HAP-1 (cell line): Measurements from ENCODE around the gene IVL.

Experiments
- DNase-seq, 2 experiments: peaks; one replicate each; pipeline ENCODE4 v3.0.0-alpha.2; 2016 to 2020; ENCODE audit warnings: low spot score in 2 of 2
- H3K27me3 ChIP-seq: fragments of 250-450 bp; sonication (Bioruptor Pico); 2 replicates; pipeline ENCODE4 v1.5.1; 2020; ENCODE audit warnings: low read depth, mild to moderate bottlenecking, moderate library complexity
- H3K36me3 ChIP-seq: fragments of 250-450 bp; sonication (Bioruptor Pico); replicated peaks from 2 replicates; pipeline ENCODE4 v1.5.1; 2020; ENCODE audit warnings: mild to moderate bottlenecking
- H3K4me1 ChIP-seq: fragments of 250-450 bp; sonication (Bioruptor Pico); 2 replicates; pipeline ENCODE4 v1.5.1; 2020; ENCODE audit warnings: mild to moderate bottlenecking
- H3K4me3 ChIP-seq: fragments of 250-450 bp; sonication (Bioruptor Pico); 2 replicates; pipeline ENCODE4 v1.5.1; 2020; ENCODE audit warnings: mild to moderate bottlenecking, moderate library complexity
- H3K9me3 ChIP-seq: fragments of 250-450 bp; sonication (Bioruptor Pico); 2 replicates; pipeline ENCODE4 v1.5.1; 2020; ENCODE audit warnings: mild to moderate bottlenecking, moderate library complexity
- in situ Hi-C: fragments of 300-500 bp; cut with MboI; formaldehyde crosslinking; loops from 3 replicates; pipeline ENCODE4 v1.14.3; 2020; ENCODE audit warnings: low sequenced_read_pairs, inconsistent platforms, mixed read lengths

IVL gene

GRCh38 chr1:152879559-152880198, 28.7 kb upstream of the IVL start:
- H3K4me1 ChIP-seq, result no peaks in the 10 kb centered on the region
- H3K9me3 ChIP-seq, result no peaks in the 10 kb centered on the region
- H3K4me3 ChIP-seq, result no peak overlapping the region
- in situ Hi-C loops, result no loop called here
- no peaks in the 10 kb centered on the region for H3K36me3 ChIP-seq
- H3K27me3 ChIP-seq, result no peaks in the 10 kb centered on the region; the same call in 1 of the 2 replicates
- no peak for DNase-seq

- H3K9me3 ChIP-seq, result no peaks in the 10 kb centered on the region
- H3K4me3 ChIP-seq, result no peak overlapping the region
- in situ Hi-C loops, result no loop called here
- no peak for DNase-seq
- no peaks in the 10 kb centered on the region for H3K36me3 ChIP-seq
- H3K27me3 ChIP-seq, result no peaks in the 10 kb centered on the region; the same call in 1 of the 2 replicates
- no peaks in the 10 kb centered on the region for H3K4me1 ChIP-seq
Measured at GRCh38 chr1:152880316-152880715, 28.0 kb upstream of the IVL start.

- no peak for DNase-seq
- Histone ChIP-seq H3K36me3 (no peaks in the 10 kb centered on the region), H3K9me3 (no peaks in the 10 kb centered on the region), H3K4me3 (no peak overlapping the region), H3K27me3 (no peaks in the 10 kb centered on the region; the same call in 1 of the 2 replicates), H3K4me1 (no peaks in the 10 kb centered on the region)
- in situ Hi-C loops, result no loop called here
Measured at GRCh38 chr1:152880907-152881306, 27.4 kb upstream of the IVL start.

GRCh38 chr1:152884085-152884484, 24.3 kb upstream of the IVL start:
- no peak overlapping the region for H3K4me3 ChIP-seq
- no peak for DNase-seq
- H3K9me3 ChIP-seq, result no peaks in the 10 kb centered on the region
- no peaks in the 10 kb centered on the region for H3K36me3 ChIP-seq
- no peaks in the 10 kb centered on the region for H3K4me1 ChIP-seq
- no peaks in the 10 kb centered on the region for H3K27me3 ChIP-seq
- in situ Hi-C loops, result no loop called here

GRCh38 chr1:152884506-152884905, 23.8 kb upstream of the IVL start:
- no peak for DNase-seq
- no peaks in the 10 kb centered on the region for H3K27me3 ChIP-seq
- no peaks in the 10 kb centered on the region for H3K9me3 ChIP-seq
- no peaks in the 10 kb centered on the region for H3K36me3 ChIP-seq
- H3K4me1 ChIP-seq, result no peaks in the 10 kb centered on the region
- in situ Hi-C loops, result no loop called here
- no peak overlapping the region for H3K4me3 ChIP-seq

- DNase-seq, result no peak
- Histone ChIP-seq H3K9me3 (no peaks in the 10 kb centered on the region), H3K4me3 (no peak overlapping the region), H3K36me3 (no peaks in the 10 kb centered on the region), H3K27me3 (no peaks in the 10 kb centered on the region), H3K4me1 (no peaks in the 10 kb centered on the region)
- in situ Hi-C loops, result no loop called here
Measured at GRCh38 chr1:152884966-152885624, 23.3 kb upstream of the IVL start.

GRCh38 chr1:152886085-152886484, 22.3 kb upstream of the IVL start:
- Histone ChIP-seq H3K9me3 (no peaks in the 10 kb centered on the region), H3K27me3 (no peaks in the 10 kb centered on the region), H3K4me1 (no peaks in the 10 kb centered on the region), H3K4me3 (no peak overlapping the region), H3K36me3 (no peaks in the 10 kb centered on the region)
- in situ Hi-C loops, result no loop called here
- DNase-seq, result no peak

GRCh38 chr1:152886758-152887409, 21.5 kb upstream of the IVL start:
- in situ Hi-C loops, result no loop called here
- no peaks in the 10 kb centered on the region for H3K9me3 ChIP-seq
- H3K4me1 ChIP-seq, result no peaks in the 10 kb centered on the region
- no peaks in the 10 kb centered on the region for H3K27me3 ChIP-seq
- no peaks in the 10 kb centered on the region for H3K36me3 ChIP-seq
- H3K4me3 ChIP-seq, result no peak overlapping the region
- DNase-seq, result no peak

GRCh38 chr1:152888126-152888525, 20.2 kb upstream of the IVL start:
- DNase-seq, result no peak
- H3K4me1 ChIP-seq, result no peaks in the 10 kb centered on the region
- H3K9me3 ChIP-seq, result no peaks in the 10 kb centered on the region
- H3K27me3 ChIP-seq, result no peaks in the 10 kb centered on the region
- H3K36me3 ChIP-seq, result no peaks in the 10 kb centered on the region
- in situ Hi-C loops, result no loop called here
- H3K4me3 ChIP-seq, result no peak overlapping the region

GRCh38 chr1:152899027-152899426, 9.3 kb upstream of the IVL start:
- H3K36me3 ChIP-seq, result no peaks in the 10 kb centered on the region
- in situ Hi-C loops, result no loop called here
- H3K4me1 ChIP-seq, result no peaks in the 10 kb centered on the region
- no peaks in the 10 kb centered on the region for H3K27me3 ChIP-seq
- no peaks in the 10 kb centered on the region for H3K9me3 ChIP-seq
- no peak overlapping the region for H3K4me3 ChIP-seq
- DNase-seq, result no peak

GRCh38 chr1:152899883-152900282, 8.5 kb upstream of the IVL start:
- Histone ChIP-seq H3K36me3 (no peaks in the 10 kb centered on the region), H3K4me1 (no peaks in the 10 kb centered on the region), H3K27me3 (no peaks in the 10 kb centered on the region), H3K4me3 (no peak overlapping the region), H3K9me3 (no peaks in the 10 kb centered on the region)
- in situ Hi-C loops, result no loop called here
- no peak for DNase-seq

GRCh38 chr1:152901631-152902030, 6.7 kb upstream of the IVL start:
- Histone ChIP-seq H3K4me1 (no peaks in the 10 kb centered on the region), H3K36me3 (no peaks in the 10 kb centered on the region)

GRCh38 chr1:152902636-152903035, 5.7 kb upstream of the IVL start:
- H3K27me3 ChIP-seq, result peaks cover 3% of the 10 kb centered on the region; the same call in 1 of the 2 replicates
- in situ Hi-C loops, result no loop called here
- H3K4me1 ChIP-seq, result no peaks in the 10 kb centered on the region
- no peak overlapping the region for H3K4me3 ChIP-seq
- no peak for DNase-seq
- no peaks in the 10 kb centered on the region for H3K36me3 ChIP-seq
- H3K9me3 ChIP-seq, result no peaks in the 10 kb centered on the region

More at GRCh38 chr1:152901631-152902030, 6.7 kb upstream of the IVL start:
- no peak for DNase-seq
- peaks cover under 1% of the 10 kb centered on the region; the same call in 1 of the 2 replicates for H3K27me3 ChIP-seq
- H3K9me3 ChIP-seq, result no peaks in the 10 kb centered on the region
- in situ Hi-C loops, result no loop called here
- no peak overlapping the region for H3K4me3 ChIP-seq

GRCh38 chr1:152904688-152905440, 3.5 kb upstream of the IVL start:
- peaks cover 3% of the 10 kb centered on the region; the same call in 1 of the 2 replicates for H3K27me3 ChIP-seq
- H3K4me3 ChIP-seq, result no peak overlapping the region
- no peak for DNase-seq
- no peaks in the 10 kb centered on the region for H3K9me3 ChIP-seq
- H3K4me1 ChIP-seq, result no peaks in the 10 kb centered on the region
- in situ Hi-C loops, result no loop called here
- H3K36me3 ChIP-seq, result no peaks in the 10 kb centered on the region
